K562 (cell line): ENCODE data around the gene YPEL5. TPM values are rescaled to one million over a fixed set of nuclear protein-coding genes. Genes with fewer than 3 reads are reported as not detected.

Experiments
- ATAC-seq: fragments of 200-7000 bp; cut with Tn5 transposase; 3 replicates; pipeline ENCODE4 v1.9.1; 2020; ENCODE audit warnings: moderate library complexity
- BruUV-seq: library from RNA; stranded (reverse); fragments of 400-500 nt; replicated peaks from 2 replicates; lab custom pipeline; 2021; lab: Mats Ljungman, UMichigan
- CTCF ChIA-PET: fragments of 300-600 bp; formaldehyde crosslinking; extraction: SDS; loops from one replicate; lab custom pipeline; 2021; ENCODE audit warnings: low intra/inter-chr PET ratio; lab: Yijun Ruan, JAX
- POLR2A ChIA-PET: fragments of 300-600, 350-650 bp; sonication (Branson Sonifier 250); formaldehyde crosslinking; extraction: SDS; loops from one replicate; lab custom pipeline; 2021; ENCODE audit warnings: antibody characterized with exemption, inconsistent platforms; lab: Yijun Ruan, JAX
- DNase-seq, 4 experiments: peaks; one replicate each; pipeline versions ENCODE4 v3.0.0 to v3.0.0-alpha.2; 2011 to 2018; ENCODE audit warnings: low spot score in 3 of 4, mixed read lengths in 3 of 4; ENCODE audit errors: extremely low read depth in 1 of 4
- FAIRE-seq: peaks from 2 replicates; lab custom pipeline; 2011; peaks lifted over from hg19 to GRCh38; lab: Jason Lieb, UNC
- H2AFZ ChIP-seq: 2 replicates; pipeline ENCODE4 v1.6.0; 2011; ENCODE audit warnings: low read depth, low read length, control low read depth, inconsistent platforms
- H3K27ac ChIP-seq: fragments of 200-600 bp; 3 replicates; pipeline ENCODE4 v1.8.0; 2011; ENCODE audit warnings: low read depth, mild to moderate bottlenecking, control low read depth, inconsistent platforms, low read length, moderate library complexity, mixed read lengths; ENCODE audit errors: extremely low read depth
- H3K27me3 ChIP-seq, 2 experiments: fragments of 300-600 bp in 1 of 2; 2 replicates in 1 of 2; 3 replicates in 1 of 2; pipeline versions ENCODE4 v1.6.0 to v1.8.0; 2011; ENCODE audit warnings: inconsistent platforms in 2 of 2, low read length in 2 of 2, mild to moderate bottlenecking in 1 of 2, mixed read lengths in 1 of 2, moderate library complexity in 1 of 2; ENCODE audit not compliant: control insufficient read depth in 2 of 2, insufficient read depth in 2 of 2
- H3K36me3 ChIP-seq: fragments of 300-600 bp; 3 replicates; pipeline ENCODE4 v1.8.0; 2011; ENCODE audit warnings: mild to moderate bottlenecking, low read length, inconsistent platforms; ENCODE audit not compliant: control insufficient read depth, insufficient read depth
- H3K4me1 ChIP-seq, 2 experiments: fragments of 200-600 bp in 1 of 2; replicated peaks in 1 of 2; 2 replicates in 1 of 2; 3 replicates in 1 of 2; pipeline versions ENCODE4 v1.5.1 to v1.8.0; 2011; ENCODE audit warnings: inconsistent platforms in 2 of 2, low read length in 2 of 2, mild to moderate bottlenecking in 1 of 2, mixed read lengths in 1 of 2, moderate library complexity in 1 of 2; ENCODE audit not compliant: control insufficient read depth in 2 of 2, insufficient read depth in 2 of 2
- H3K4me2 ChIP-seq: 2 replicates; pipeline ENCODE4 v1.6.1; 2011; ENCODE audit warnings: low read length, control low read depth, inconsistent platforms, mixed read lengths; ENCODE audit not compliant: insufficient read depth
- H3K4me3 ChIP-seq: fragments of 200-600 bp; sonication (generic), shearing (Covaris generic); 2 replicates; pipeline ENCODE4 v1.5.1; 2016; ENCODE audit warnings: control low read depth, inconsistent platforms
- H3K79me2 ChIP-seq: fragments of 200-600 bp; 3 replicates; pipeline ENCODE4 v1.8.0; 2011; ENCODE audit warnings: low read length, inconsistent platforms; ENCODE audit not compliant: control insufficient read depth, insufficient read depth
- H3K9ac ChIP-seq, 2 experiments: 2 replicates each; pipeline versions ENCODE4 v1.6.0 to v1.6.1; 2011; ENCODE audit warnings: low read depth in 2 of 2, low read length in 2 of 2, control low read depth in 1 of 2, inconsistent platforms in 1 of 2, mild to moderate bottlenecking in 1 of 2, mixed read lengths in 1 of 2; ENCODE audit not compliant: insufficient read depth in 1 of 2
- H3K9me1 ChIP-seq: one replicate; pipeline ENCODE4 v1.6.0; 2011; ENCODE audit warnings: inconsistent platforms, mild to moderate bottlenecking, low read length, moderate library complexity; ENCODE audit not compliant: control insufficient read depth, insufficient read depth
- H3K9me3 ChIP-seq: replicated peaks from 2 replicates; pipeline ENCODE4 v1.5.1; 2011; ENCODE audit warnings: low read depth, low read length, inconsistent platforms; ENCODE audit not compliant: control insufficient read depth, insufficient read depth
- H4K20me1 ChIP-seq: replicated peaks from 2 replicates; pipeline ENCODE4 v1.6.1; 2011; ENCODE audit warnings: low read length, inconsistent platforms, mixed read lengths; ENCODE audit not compliant: control insufficient read depth, insufficient read depth
- ATF3 ChIP-seq, 2 experiments: fragments of 450-650 bp in 1 of 2; sonication (generic) in 1 of 2; formaldehyde crosslinking in 1 of 2; IDR thresholded peaks in 1 of 2; conservative IDR thresholded peaks in 1 of 2; 2 replicates each; pipeline versions ENCODE4 v1.6.1 to v1.8.1; 2016 to 2023; ENCODE audit warnings: mild to moderate bottlenecking in 2 of 2, moderate library complexity in 2 of 2, inconsistent platforms in 1 of 2, missing genetic modification reagents in 1 of 2
- CBX3 ChIP-seq, 2 experiments: IDR thresholded peaks; 1 replicate in 1 of 2; 2 replicates in 1 of 2; pipeline ENCODE4 v1.6.1; 2012; ENCODE audit warnings: inconsistent platforms in 2 of 2, low read length in 2 of 2, borderline replicate concordance in 1 of 2, control low read depth in 1 of 2
- CREM ChIP-seq: IDR thresholded peaks from 2 replicates; pipeline ENCODE4 v1.6.1; 2014; ENCODE audit warnings: antibody characterized with exemption, low read depth
- CTCF ChIP-seq, 3 experiments: IDR thresholded peaks in 2 of 3; conservative IDR thresholded peaks in 1 of 3; 2 replicates each; pipeline ENCODE4 v1.5.1; 2011 to 2012; ENCODE audit warnings: low read length in 3 of 3, mild to moderate bottlenecking in 3 of 3, control low read depth in 2 of 3, improper control_type of control experiment in 1 of 3, inconsistent platforms in 1 of 3, low read depth in 1 of 3, mixed read lengths in 1 of 3, moderate library complexity in 1 of 3; ENCODE audit not compliant: insufficient read depth in 2 of 3
- FOXM1 ChIP-seq, 2 experiments: fragments of 450-650 bp in 1 of 2; sonication (generic) in 1 of 2; formaldehyde crosslinking in 1 of 2; IDR thresholded peaks; 2 replicates each; pipeline versions ENCODE4 v1.6.1 to v1.9.0; 2017 to 2022; ENCODE audit warnings: low read depth in 2 of 2, mild to moderate bottlenecking in 2 of 2, missing genetic modification reagents in 1 of 2, moderate library complexity in 1 of 2
- PKNOX1 ChIP-seq: fragments of 450-650 bp; IDR thresholded peaks from 2 replicates; pipeline ENCODE4 v1.6.1; 2016
- PRDM10 ChIP-seq: fragments of 450-650 bp; IDR thresholded peaks from 2 replicates; pipeline ENCODE4 v1.6.1; 2018; ENCODE audit not compliant: partially characterized antibody
- PTBP1 ChIP-seq: fragments of 200-400 bp; formaldehyde crosslinking; IDR thresholded peaks from 2 replicates; pipeline ENCODE4 v1.6.1; 2017; ENCODE audit warnings: low read depth, low read length
- ZEB2 ChIP-seq: fragments of 450-650 bp; IDR thresholded peaks from 2 replicates; pipeline ENCODE4 v1.6.1; 2016
- ZNF282 ChIP-seq: sonication (generic); formaldehyde crosslinking; IDR thresholded peaks from 2 replicates; pipeline ENCODE4 v1.8.1; 2023; ENCODE audit warnings: missing genetic modification reagents
- ZNF655 ChIP-seq: fragments of 250-450 bp; sonication (Bioruptor Pico); IDR thresholded peaks from 2 replicates; pipeline ENCODE4 v1.5.0; 2021
- WGBS: fragments of 100-300 bp; shearing (Covaris generic); methylation state at CpG from one replicate; pipeline ENCODE4 v1.1.6; 2016; ENCODE audit warnings: low coverage, mixed read lengths; ENCODE audit not compliant: insufficient coverage; ENCODE audit errors: missing lambda C conversion rate; 5-methylcytosine and 5-hydroxymethylcytosine counted together
- in situ Hi-C: fragments of 300-500 bp; cut with MboI; formaldehyde crosslinking; loops from 4 replicates; pipeline ENCODE4 v1.15.0; 2018; ENCODE audit warnings: inconsistent platforms, mixed read lengths
- intact Hi-C: fragments of 100-400 bp; cut with micrococcal nuclease; formaldehyde crosslinking; loops from 2 replicates; pipeline ENCODE4 v1.14.2; 2022
- polyA plus RNA-seq, 8 experiments: library from polyadenylated mRNA; depleted of rRNA in 4 of 8; stranded (reverse) in 5 of 8; unstranded in 3 of 8; fragments of >200 nt; fragmentation: Nextera tagmentation in 2 of 8; fragmentation: Illumina TruSeq in 1 of 8; extraction: Ambion mirVana in 2 of 8; extraction: Trizol in 1 of 8; gene quantifications; 2 replicates each; pipeline versions ENCODE4 v1.2.1 to v1.2.3, GENCODE V29; 2011 to 2014; ENCODE audit warnings: inconsistent platforms in 1 of 8, missing spikeins in 1 of 8
- total RNA-seq, 7 experiments: library from RNA; depleted of rRNA in 6 of 7; stranded (reverse); fragments of >200 nt in 6 of 7; fragmentation: Illumina TruSeq in 2 of 7; extraction: Trizol in 2 of 7; gene quantifications; 2 replicates each; pipeline versions ENCODE4 v1.2.1 to v1.2.3, GENCODE V29; 2011 to 2021; ENCODE audit warnings: low replicate concordance in 1 of 7

YPEL5 gene
- total and polyA plus RNA-seq, 9 of the 15 experiments (the other 6 are each of a cell fraction or from before 2014, with no cell fraction given) = 5.4 to 34.4 (median 12.3) TPM

- intact Hi-C loops (loop anchor here (1.0 kb wide), 2 partner anchors 43 to 542 kb away; no protein-coding TSS in a partner anchor), in situ Hi-C loops (loop anchor here (5.0 to 25.0 kb wide), 4 partner anchors 42 to 1172 kb away; no protein-coding TSS in a partner anchor)
- no peaks in the 10 kb centered on the region for H3K4me1 ChIP-seq
- ChIA-PET POLR2A (interaction anchor here (0.5 to 2.4 kb wide), 16 partner anchors 10 to 1028 kb away, joined by 3 to 15 read pairs (median 4); partner anchors contain the start of gene YPEL5), CTCF (interaction anchor here (0.6 to 4.3 kb wide), 12 partner anchors 27 to 1168 kb away, joined by 3 to 68 read pairs (median 4); no protein-coding TSS in a partner anchor)
- FAIRE-seq (peak; percentile 99), ATAC-seq (peak; percentile 100), DNase-seq (peak; percentile 88 to 90 (median 90))
- 14% methylated on average over 7 of the region's 7 CpGs for WGBS
- no peak overlapping the region for H3K9ac ChIP-seq
- no peak overlapping the region for H3K27ac ChIP-seq
- H3K9me3 ChIP-seq = no peaks in the 10 kb centered on the region
- no peak overlapping the region for H2AFZ ChIP-seq
- H3K4me3 ChIP-seq = no peak overlapping the region
- 0 out of 3 replicates have a peak, but pooled peaks cover 4% of the 10 kb centered on the region for H3K36me3 ChIP-seq
- no peaks in the 10 kb centered on the region for H3K79me2 ChIP-seq
- H3K9me1 ChIP-seq = no peaks in the 10 kb centered on the region
- no peaks in the 10 kb centered on the region for H4K20me1 ChIP-seq
- BruUV-seq = no TSS peak
- no peaks in the 10 kb centered on the region; a peak in 1 of 5 replicates for H3K27me3 ChIP-seq
- H3K4me2 ChIP-seq = no peak overlapping the region
- peak; percentile 45 for TF ChIP-seq PKNOX1
- TF ChIP-seq ZEB2 = peak; percentile 30; the same call in 1 of the 2 replicates
- TF ChIP-seq CTCF (IDR thresholded peaks at IDR 0.05 in 2 of 3, conservative IDR thresholded peaks at IDR 0.05 in 1 of 3; ENCODE audit: insufficient read depth in 2 of 3, low read depth in 1 of 3, low read length in 3 of 3) = peak; percentile 94 to 99 (median 98)
- peak in 1 of 2 experiments; percentile 70; a peak in 2 of 3 replicates for TF ChIP-seq CBX3 (IDR thresholded peaks at IDR 0.05; ENCODE audit: borderline replicate concordance in 1 of 2, low read length in 2 of 2)
- TF ChIP-seq FOXM1 (IDR thresholded peaks at IDR 0.05; ENCODE audit: low read depth) = peak; percentile 47; the same call in 1 of the 2 replicates
- TF ChIP-seq FOXM1 (CRISPR knock-in tag; IDR thresholded peaks at IDR 0.05; ENCODE audit: low read depth) = no peak
- TF ChIP-seq PRDM10 = peak; percentile 21
- no peak for TF ChIP-seq PTBP1
- TF ChIP-seq ZNF282 (CRISPR knock-in tag) = no peak
- no peak for TF ChIP-seq ZNF655 (CRISPR knock-in tag)
- TF ChIP-seq CREM = peak; percentile 51; the same call in 1 of the 2 replicates
- peak; percentile 64 for TF ChIP-seq ATF3 (IDR thresholded peaks at IDR 0.05)
- TF ChIP-seq ATF3 (CRISPR knock-in tag; conservative IDR thresholded peaks at IDR 0.05) = no peak; the same call in 1 of the 2 replicates
Measured at GRCh38 chr2:30165050-30165520, 18.3 kb downstream of the YPEL5 start.
